ENCODE data around the gene TUFT1. TPM values are rescaled to one million over a fixed set of nuclear protein-coding genes. Genes with fewer than 3 reads are reported as not detected.

Gene TUFT1
- total and polyA plus RNA-seq, 2 of the 13 experiments (the other 11 are each of a cell fraction or from before 2014, with no cell fraction given) = 6.4 to 7.3 TPM

DNA sequence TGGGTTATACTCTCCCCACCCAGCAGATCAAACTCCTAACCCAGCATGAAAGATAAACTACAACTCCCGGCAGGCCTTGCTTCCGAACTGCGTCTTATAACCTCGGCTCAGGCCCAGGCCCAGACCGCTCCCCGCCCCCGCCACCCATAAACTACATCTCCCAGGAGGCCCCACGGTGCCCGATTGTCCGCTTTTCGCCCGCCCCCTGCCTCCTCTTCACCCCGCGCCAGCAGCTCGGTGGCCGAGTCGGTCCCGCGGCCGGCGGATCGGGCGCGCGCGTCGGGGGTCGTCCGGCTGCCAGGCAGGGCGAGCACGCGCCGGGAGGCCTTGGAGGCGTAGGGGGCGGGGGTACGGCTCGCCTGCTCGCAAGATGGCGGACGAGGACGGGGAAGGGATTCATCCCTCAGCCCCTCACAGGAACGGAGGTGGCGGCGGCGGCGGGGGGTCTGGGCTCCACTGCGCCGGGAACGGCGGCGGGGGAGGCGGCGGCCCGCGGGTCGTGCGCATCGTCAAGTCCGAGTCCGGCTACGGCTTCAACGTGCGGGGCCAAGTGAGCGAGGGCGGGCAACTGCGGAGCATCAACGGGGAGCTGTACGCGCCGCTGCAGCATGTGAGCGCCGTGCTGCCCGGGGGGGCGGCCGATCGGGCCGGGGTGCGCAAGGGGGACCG, 71.9 kb downstream of the TUFT1 start, which contains the start of gene SNX27 (continued):
- TF ChIP-seq U2AF2 (IDR thresholded peaks at IDR 0.05; ENCODE audit: low read depth, low read length) = no peak
- TF ChIP-seq SMYD3 (CRISPR knock-in tag; IDR thresholded peaks at IDR 0.05) = no peak
- TF ChIP-seq, protein P1, sequence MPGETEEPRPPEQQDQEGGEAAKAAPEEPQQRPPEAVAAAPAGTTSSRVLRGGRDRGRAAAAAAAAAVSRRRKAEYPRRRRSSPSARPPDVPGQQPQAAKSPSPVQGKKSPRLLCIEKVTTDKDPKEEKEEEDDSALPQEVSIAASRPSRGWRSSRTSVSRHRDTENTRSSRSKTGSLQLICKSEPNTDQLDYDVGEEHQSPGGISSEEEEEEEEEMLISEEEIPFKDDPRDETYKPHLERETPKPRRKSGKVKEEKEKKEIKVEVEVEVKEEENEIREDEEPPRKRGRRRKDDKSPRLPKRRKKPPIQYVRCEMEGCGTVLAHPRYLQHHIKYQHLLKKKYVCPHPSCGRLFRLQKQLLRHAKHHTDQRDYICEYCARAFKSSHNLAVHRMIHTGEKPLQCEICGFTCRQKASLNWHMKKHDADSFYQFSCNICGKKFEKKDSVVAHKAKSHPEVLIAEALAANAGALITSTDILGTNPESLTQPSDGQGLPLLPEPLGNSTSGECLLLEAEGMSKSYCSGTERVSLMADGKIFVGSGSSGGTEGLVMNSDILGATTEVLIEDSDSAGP (CRISPR knock-in tag; IDR thresholded peaks at IDR 0.05; ENCODE audit: borderline replicate concordance) = peak; percentile 86
- TF ChIP-seq ZNF460 (CRISPR knock-in tag; IDR thresholded peaks at IDR 0.05; ENCODE audit: borderline replicate concordance) = no peak
- TF ChIP-seq ZFP36L2 (CRISPR knock-in tag; IDR thresholded peaks at IDR 0.05) = no peak
- no peak for TF ChIP-seq MEIS2 (CRISPR knock-in tag; IDR thresholded peaks at IDR 0.05)
- TF ChIP-seq KAT8 (CRISPR knock-in tag; IDR thresholded peaks at IDR 0.05) = no peak; the same call in 1 of the 2 replicates
- TF ChIP-seq YEATS2 (CRISPR knock-in tag; IDR thresholded peaks at IDR 0.05; ENCODE audit: borderline replicate concordance) = no peak
- peak; percentile 76; the same call in 1 of the 2 replicates for TF ChIP-seq CENPT (CRISPR knock-in tag; IDR thresholded peaks at IDR 0.05; ENCODE audit: low read depth)
- TF ChIP-seq U2AF1 (optimal IDR thresholded peaks at IDR 0.05; ENCODE audit: low read depth, low read length) = no peak
- no peak; the same call in 1 of the 2 replicates for TF ChIP-seq DZIP1 (CRISPR knock-in tag; IDR thresholded peaks at IDR 0.05)
- no peak for TF ChIP-seq ZNF761 (CRISPR knock-in tag; conservative IDR thresholded peaks at IDR 0.05)
- no peak; the same call in 1 of the 2 replicates for TF ChIP-seq POGZ (CRISPR knock-in tag; IDR thresholded peaks at IDR 0.05)
- TF ChIP-seq RFXANK (CRISPR knock-in tag; IDR thresholded peaks at IDR 0.05) = no peak
- no peak for TF ChIP-seq ZNF10 (CRISPR knock-in tag; IDR thresholded peaks at IDR 0.05; ENCODE audit: borderline replicate concordance, low read depth)
- no peak for TF ChIP-seq ZNF776 (CRISPR knock-in tag; IDR thresholded peaks at IDR 0.05)
- no peak for TF ChIP-seq BHLHE40 (IDR thresholded peaks at IDR 0.05; ENCODE audit: low read length)
- no peak for TF ChIP-seq ZNF691 (CRISPR knock-in tag; IDR thresholded peaks at IDR 0.05; ENCODE audit: borderline replicate concordance, low read depth)
- peak; percentile 92 for TF ChIP-seq CREM (IDR thresholded peaks at IDR 0.05)
- no peak for TF ChIP-seq CREM (CRISPR knock-in tag; IDR thresholded peaks at IDR 0.05)
- TF ChIP-seq NR2F6 (IDR thresholded peaks at IDR 0.05) = no peak
- TF ChIP-seq NR2F6 (CRISPR knock-in tag; IDR thresholded peaks at IDR 0.05) = no peak
- no peak; the same call in 1 of the 2 replicates for TF ChIP-seq ZNF747 (CRISPR knock-in tag; IDR thresholded peaks at IDR 0.05; ENCODE audit: borderline replicate concordance)
- TF ChIP-seq RXRB (CRISPR knock-in tag; IDR thresholded peaks at IDR 0.05; ENCODE audit: borderline replicate concordance) = no peak
- peak; percentile 67 for TF ChIP-seq HNRNPK (IDR thresholded peaks at IDR 0.05; ENCODE audit: low read depth, low read length, poor library complexity, severe bottlenecking)
- no peak for TF ChIP-seq SNAPC2 (CRISPR knock-in tag; IDR thresholded peaks at IDR 0.05)
